ENCODE measurements around the gene ADNP. TPM values are rescaled to one million over a fixed set of nuclear protein-coding genes. Genes with fewer than 3 reads are reported as not detected.

The ADNP gene
- total RNA-seq, 2 donors from 2014 or later = 23.7 to 34.3 TPM

DNA sequence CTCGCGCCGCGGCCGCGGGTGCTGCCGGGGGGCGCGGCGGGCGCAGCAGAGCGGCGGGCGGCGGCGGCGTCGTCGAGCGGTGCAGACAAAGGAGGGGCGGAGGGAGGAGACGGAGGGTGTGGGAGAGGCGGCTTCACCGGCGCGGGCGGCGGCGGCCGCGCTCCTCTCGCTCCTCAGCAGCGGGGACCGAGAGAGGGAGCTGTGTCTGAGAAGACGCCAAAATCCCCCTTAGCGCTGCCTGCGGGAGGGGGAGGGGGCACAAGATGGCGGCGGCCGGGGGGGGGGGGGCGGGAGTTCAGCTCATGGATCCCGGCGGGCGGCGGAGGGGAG lies 296 bp downstream of the ADNP start:
- H3K9me3 ChIP-seq = no peaks in the 10 kb centered on the region
- DNase-seq (ENCODE audit: low spot score) = no peak
- peaks cover 21% of the 10 kb centered on the region for H3K36me3 ChIP-seq
- peak overlapping the region; percentile 70 to 83 for H3K4me3 ChIP-seq
- peak overlapping the region; percentile 95 to 99 for H3K27ac ChIP-seq
- H3K27me3 ChIP-seq = no peaks in the 10 kb centered on the region
- H3K4me1 ChIP-seq = peaks cover 0 to 45% of the 10 kb centered on the region in 2 donors
- TF ChIP-seq, protein P1, sequence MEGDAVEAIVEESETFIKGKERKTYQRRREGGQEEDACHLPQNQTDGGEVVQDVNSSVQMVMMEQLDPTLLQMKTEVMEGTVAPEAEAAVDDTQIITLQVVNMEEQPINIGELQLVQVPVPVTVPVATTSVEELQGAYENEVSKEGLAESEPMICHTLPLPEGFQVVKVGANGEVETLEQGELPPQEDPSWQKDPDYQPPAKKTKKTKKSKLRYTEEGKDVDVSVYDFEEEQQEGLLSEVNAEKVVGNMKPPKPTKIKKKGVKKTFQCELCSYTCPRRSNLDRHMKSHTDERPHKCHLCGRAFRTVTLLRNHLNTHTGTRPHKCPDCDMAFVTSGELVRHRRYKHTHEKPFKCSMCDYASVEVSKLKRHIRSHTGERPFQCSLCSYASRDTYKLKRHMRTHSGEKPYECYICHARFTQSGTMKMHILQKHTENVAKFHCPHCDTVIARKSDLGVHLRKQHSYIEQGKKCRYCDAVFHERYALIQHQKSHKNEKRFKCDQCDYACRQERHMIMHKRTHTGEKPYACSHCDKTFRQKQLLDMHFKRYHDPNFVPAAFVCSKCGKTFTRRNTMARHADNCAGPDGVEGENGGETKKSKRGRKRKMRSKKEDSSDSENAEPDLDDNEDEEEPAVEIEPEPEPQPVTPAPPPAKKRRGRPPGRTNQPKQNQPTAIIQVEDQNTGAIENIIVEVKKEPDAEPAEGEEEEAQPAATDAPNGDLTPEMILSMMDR (IDR thresholded peaks at IDR 0.05) = no peak

DNA sequence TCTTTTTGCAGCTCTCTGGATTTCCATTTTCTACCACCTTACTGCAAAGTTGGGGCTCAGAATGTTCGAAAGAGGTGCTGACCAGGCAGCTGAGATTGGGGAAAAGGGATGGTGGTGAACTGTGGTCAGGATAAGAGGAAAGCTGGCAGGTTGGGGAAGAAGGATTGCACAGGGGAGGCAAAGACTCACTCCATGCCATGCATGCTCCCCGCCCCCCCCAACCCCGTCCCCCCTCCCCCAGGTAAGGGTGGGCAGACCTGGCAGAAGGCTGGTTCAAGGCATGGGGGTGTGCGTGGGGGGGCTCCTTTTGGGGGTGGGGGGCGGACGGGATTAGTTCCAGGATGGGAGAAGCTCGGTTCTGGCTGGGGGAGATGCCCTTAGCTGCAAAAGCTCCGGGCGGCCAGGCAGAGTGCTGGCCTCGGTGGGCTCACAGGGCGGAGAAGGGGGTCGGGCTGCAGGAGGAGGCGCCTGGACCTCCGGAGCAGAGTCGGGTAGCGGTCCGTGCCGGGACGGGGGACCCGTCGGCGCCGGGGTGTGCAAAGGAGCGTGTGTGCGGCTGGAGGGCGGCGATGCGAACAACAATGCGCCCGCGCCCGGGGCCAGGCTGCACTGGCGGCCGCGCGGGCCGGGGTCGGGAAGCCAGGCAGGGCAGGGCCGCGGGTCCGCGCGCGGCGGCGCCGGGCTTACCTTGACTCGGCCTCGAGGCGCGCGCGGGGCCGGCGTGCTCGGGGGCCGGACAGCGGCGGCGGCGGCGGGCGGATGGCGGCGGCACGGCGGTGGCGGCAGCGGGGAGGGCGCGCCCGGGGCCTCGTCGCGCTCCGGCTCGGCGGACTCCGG lies 880 bp downstream of the ADNP start:
- Histone ChIP-seq H3K27ac (peak overlapping the region; percentile 95 to 99), H3K9me3 (no peaks in the 10 kb centered on the region), H3K36me3 (peaks cover 15% of the 10 kb centered on the region), H3K4me1 (peaks cover 0 to 50% of the 10 kb centered on the region in 2 donors), H3K27me3 (no peaks in the 10 kb centered on the region), H3K4me3 (peak overlapping the region; percentile 83 to 84)
- no peak for DNase-seq (ENCODE audit: low spot score)
- TF ChIP-seq, protein P1 (IDR thresholded peaks at IDR 0.05) = no peak

DNA sequence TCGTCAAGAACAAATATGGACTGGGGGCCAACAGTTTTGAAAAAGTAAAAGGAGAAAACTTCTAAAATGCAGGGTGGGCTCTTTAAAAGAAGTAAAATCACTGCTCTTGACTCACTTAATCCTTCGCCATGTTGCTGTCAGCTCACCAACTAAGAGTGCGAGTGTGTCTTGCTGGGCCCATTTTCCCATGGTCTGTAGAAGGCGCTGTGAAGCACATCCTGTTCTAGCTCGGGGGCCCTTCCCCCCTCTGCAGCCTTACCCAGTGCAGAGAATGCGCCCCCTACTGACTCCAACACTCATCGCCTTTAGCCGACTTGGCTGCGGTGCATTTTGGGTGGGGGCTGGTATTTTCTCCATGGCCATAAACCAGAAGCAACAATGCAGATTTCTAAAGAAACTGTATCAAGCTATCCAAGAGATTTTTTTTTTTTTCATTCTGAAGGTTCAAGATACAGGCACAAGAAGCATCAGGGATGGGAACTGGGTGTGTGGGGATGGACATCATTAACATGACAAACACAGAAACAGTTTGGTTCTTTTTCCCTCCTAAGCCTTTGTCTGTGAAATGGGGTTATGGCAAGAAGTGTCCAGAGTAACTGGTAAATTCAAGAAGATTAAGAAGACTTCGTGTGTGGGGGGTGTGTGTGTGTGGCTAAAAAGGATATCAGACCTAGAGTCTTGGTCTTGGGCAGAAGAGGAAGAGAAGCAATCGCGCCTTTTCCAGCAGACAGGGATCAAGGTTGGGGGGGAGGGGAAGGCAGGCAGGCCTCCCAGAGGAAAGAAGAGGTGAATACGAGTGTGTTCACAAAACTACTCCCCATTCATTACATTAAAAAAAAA lies 1.7 kb downstream of the ADNP start:
- peak; percentile 93 for DNase-seq (ENCODE audit: low spot score)
- peak overlapping the region; percentile 83 to 84 for H3K4me3 ChIP-seq
- peak overlapping the region; percentile 72 to 77 for H3K27ac ChIP-seq
- H3K4me1 ChIP-seq = peaks cover 0 to 58% of the 10 kb centered on the region in 2 donors
- TF ChIP-seq, protein P1 (IDR thresholded peaks at IDR 0.05) = peak; percentile 72 to 85
- no peaks in the 10 kb centered on the region for H3K27me3 ChIP-seq
- H3K36me3 ChIP-seq = peaks cover 9% of the 10 kb centered on the region
- no peaks in the 10 kb centered on the region for H3K9me3 ChIP-seq

DNA sequence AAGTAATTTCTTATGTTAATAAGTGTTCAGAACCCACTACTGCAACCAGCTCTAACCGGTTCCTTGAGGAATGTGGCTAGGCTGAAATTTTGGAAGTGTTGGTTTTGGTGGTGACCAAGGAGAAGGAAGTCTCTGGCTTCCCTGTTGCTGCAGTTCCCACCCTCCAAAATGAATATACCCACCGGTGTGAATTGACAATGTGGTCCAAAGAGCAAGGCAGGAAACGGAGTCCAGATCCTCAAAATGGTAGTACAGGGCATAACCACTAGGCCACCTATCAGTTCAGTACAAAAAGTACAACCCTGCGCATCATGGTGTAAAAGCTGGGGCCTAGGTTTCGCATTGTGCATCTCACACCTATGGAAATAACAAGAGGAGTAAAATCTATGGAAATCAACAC lies 2.8 kb downstream of the ADNP start:
- no peak overlapping the region for H3K4me3 ChIP-seq
- no peaks in the 10 kb centered on the region for H3K36me3 ChIP-seq
- H3K27ac ChIP-seq = peak overlapping the region in 1 of 2 donors; percentile 20
- TF ChIP-seq, protein P1 (IDR thresholded peaks at IDR 0.05) = no peak
- DNase-seq (ENCODE audit: low spot score) = no peak
- peaks cover 0 to 64% of the 10 kb centered on the region in 2 donors for H3K4me1 ChIP-seq
- no peaks in the 10 kb centered on the region for H3K9me3 ChIP-seq
- H3K27me3 ChIP-seq = no peaks in the 10 kb centered on the region

DNA sequence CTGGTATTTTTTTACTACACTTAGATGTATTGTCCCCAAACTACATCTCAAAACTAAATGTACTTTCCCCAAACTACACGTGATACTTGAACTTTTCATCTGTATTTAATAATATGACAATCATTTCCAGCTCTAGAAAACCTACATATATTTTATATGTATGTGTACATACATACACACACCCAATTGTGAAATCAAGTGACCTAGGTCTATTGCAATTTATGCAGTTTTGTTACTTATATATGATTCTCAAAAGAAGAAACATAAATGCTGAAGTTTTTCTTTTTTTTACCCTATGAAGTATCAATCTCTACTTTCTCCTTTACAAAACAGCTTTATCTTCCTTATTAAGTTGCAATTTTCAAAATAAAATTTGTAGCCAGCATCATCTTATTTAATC lies 4.7 kb downstream of the ADNP start:
- Histone ChIP-seq H3K9me3 (no peaks in the 10 kb centered on the region), H3K36me3 (no peaks in the 10 kb centered on the region), H3K4me3 (no peak overlapping the region), H3K4me1 (peaks cover 0 to 71% of the 10 kb centered on the region in 2 donors), H3K27ac (no peak overlapping the region), H3K27me3 (no peaks in the 10 kb centered on the region)
- TF ChIP-seq, protein P1 (IDR thresholded peaks at IDR 0.05) = no peak
- DNase-seq (ENCODE audit: low spot score) = no peak

Measured in right atrium auricular region (tissue), 2 donors.